HepG2 (cell line): ENCODE data around the gene BCL2L1. TPM values are rescaled to one million over a fixed set of nuclear protein-coding genes. Genes with fewer than 3 reads are reported as not detected.
A peak's percentile ranks its signal among the peaks of the same experiment; 100 is the strongest.

ENCODE experiments used
- ATF7-NPFF ChIP-seq: sonication (generic); formaldehyde crosslinking; IDR thresholded peaks from 2 replicates; pipeline ENCODE4 v1.8.1; 2023; ENCODE audit warnings: mild to moderate bottlenecking, low read depth, missing genetic modification reagents, moderate library complexity
- ERF ChIP-seq: IDR thresholded peaks from 2 replicates; pipeline ENCODE4 v1.6.1; 2018; ENCODE audit warnings: missing biosample characterization, missing genetic modification reagents
- NCOA2 ChIP-seq: sonication (generic); formaldehyde crosslinking; IDR thresholded peaks from 2 replicates; pipeline ENCODE4 v1.8.0; 2022; ENCODE audit warnings: inconsistent platforms
- NFE2 ChIP-seq: sonication (generic); formaldehyde crosslinking; IDR thresholded peaks from 2 replicates; pipeline ENCODE4 v1.4.0; 2020; ENCODE audit warnings: missing genetic modification reagents
- POLR2AphosphoS5 ChIP-seq: IDR thresholded peaks from 2 replicates; pipeline ENCODE4 v1.6.1; 2012; ENCODE audit warnings: low read depth, low read length
- PTBP1 ChIP-seq: fragments of 200-400 bp; formaldehyde crosslinking; IDR thresholded peaks from 2 replicates; pipeline ENCODE4 v1.6.1; 2018; ENCODE audit warnings: low read length, low read depth; ENCODE audit not compliant: poor library complexity, severe bottlenecking
- SMAD3 ChIP-seq: sonication (generic); formaldehyde crosslinking; IDR thresholded peaks from 2 replicates; pipeline ENCODE4 v1.4.0; 2020; ENCODE audit warnings: missing genetic modification reagents
- ZMAT3 ChIP-seq: sonication (generic); formaldehyde crosslinking; conservative IDR thresholded peaks from 2 replicates; pipeline ENCODE4 v1.7.0; 2021; ENCODE audit warnings: missing genetic modification reagents
- ZNF337 ChIP-seq: sonication (generic); formaldehyde crosslinking; IDR thresholded peaks from 2 replicates; pipeline ENCODE4 v1.5.1; 2020; ENCODE audit warnings: missing genetic modification reagents, low read depth, mild to moderate bottlenecking, borderline replicate concordance
- ZNF510 ChIP-seq: sonication (generic); formaldehyde crosslinking; IDR thresholded peaks from 2 replicates; pipeline ENCODE4 v1.4.0; 2020; ENCODE audit warnings: low read depth, mild to moderate bottlenecking, missing genetic modification reagents
- ZNF564 ChIP-seq: sonication (generic); formaldehyde crosslinking; IDR thresholded peaks from 2 replicates; pipeline ENCODE4 v1.8.1; 2023; ENCODE audit warnings: mild to moderate bottlenecking, missing genetic modification reagents
- ZNF775 ChIP-seq: sonication (generic); formaldehyde crosslinking; IDR thresholded peaks from 2 replicates; pipeline ENCODE4 v1.4.0; 2020; ENCODE audit warnings: missing genetic modification reagents, mild to moderate bottlenecking, moderate library complexity, borderline replicate concordance
- polyA plus RNA-seq, 8 experiments: library from polyadenylated mRNA; depleted of rRNA in 3 of 8; stranded (reverse) in 7 of 8; unstranded in 1 of 8; fragments of >200 nt; fragmentation: Illumina TruSeq in 4 of 8; extraction: Trizol in 4 of 8; gene quantifications; 2 replicates each; pipeline versions ENCODE4 v1.2.1 to v1.2.3, GENCODE V29; 2011 to 2016; ENCODE audit warnings: low read depth in 4 of 8, missing spikeins in 1 of 8, mixed read lengths in 1 of 8; ENCODE audit not compliant: insufficient read depth in 1 of 8
- total RNA-seq, 5 experiments: library from RNA; depleted of rRNA; stranded (reverse); fragments of >200 nt; fragmentation: Illumina TruSeq; extraction: Trizol; gene quantifications; 2 replicates each; pipeline ENCODE4 v1.2.3, GENCODE V29; 2016; ENCODE audit warnings: low read depth in 1 of 5
- TF ChIP-seq, protein P1 (sequence below): sonication (generic); formaldehyde crosslinking; IDR thresholded peaks from 2 replicates; pipeline ENCODE4 v1.4.0; 2020; ENCODE audit warnings: missing genetic modification reagents
- TF ChIP-seq, protein P2 (sequence below): sonication (generic); formaldehyde crosslinking; IDR thresholded peaks from 2 replicates; pipeline ENCODE4 v1.8.0; 2022; ENCODE audit warnings: mild to moderate bottlenecking, missing genetic modification reagents, borderline replicate concordance
- TF ChIP-seq, protein P3 (sequence below): sonication (generic); formaldehyde crosslinking; IDR thresholded peaks from 2 replicates; pipeline ENCODE4 v1.4.0; 2020; ENCODE audit warnings: mild to moderate bottlenecking, low read depth, missing genetic modification reagents
- TF ChIP-seq, protein P4 (sequence below): sonication (generic); IDR thresholded peaks from 2 replicates; pipeline ENCODE4 v1.6.1; 2016; ENCODE audit warnings: low read depth, borderline replicate concordance
- TF ChIP-seq, protein P5 (sequence below): sonication (generic); formaldehyde crosslinking; IDR thresholded peaks from 2 replicates; pipeline ENCODE4 v1.8.0; 2022; ENCODE audit warnings: missing genetic modification reagents, mild to moderate bottlenecking, inconsistent platforms, borderline replicate concordance
- TF ChIP-seq, protein P6 (sequence below): sonication (generic); formaldehyde crosslinking; IDR thresholded peaks from 2 replicates; pipeline ENCODE4 v1.4.0; 2020; ENCODE audit warnings: mild to moderate bottlenecking, missing genetic modification reagents

The BCL2L1 gene
- total and polyA plus RNA-seq, 2 of the 13 experiments (the other 11 are each of a cell fraction or from before 2014, with no cell fraction given): 164 to 258 TPM

DNA sequence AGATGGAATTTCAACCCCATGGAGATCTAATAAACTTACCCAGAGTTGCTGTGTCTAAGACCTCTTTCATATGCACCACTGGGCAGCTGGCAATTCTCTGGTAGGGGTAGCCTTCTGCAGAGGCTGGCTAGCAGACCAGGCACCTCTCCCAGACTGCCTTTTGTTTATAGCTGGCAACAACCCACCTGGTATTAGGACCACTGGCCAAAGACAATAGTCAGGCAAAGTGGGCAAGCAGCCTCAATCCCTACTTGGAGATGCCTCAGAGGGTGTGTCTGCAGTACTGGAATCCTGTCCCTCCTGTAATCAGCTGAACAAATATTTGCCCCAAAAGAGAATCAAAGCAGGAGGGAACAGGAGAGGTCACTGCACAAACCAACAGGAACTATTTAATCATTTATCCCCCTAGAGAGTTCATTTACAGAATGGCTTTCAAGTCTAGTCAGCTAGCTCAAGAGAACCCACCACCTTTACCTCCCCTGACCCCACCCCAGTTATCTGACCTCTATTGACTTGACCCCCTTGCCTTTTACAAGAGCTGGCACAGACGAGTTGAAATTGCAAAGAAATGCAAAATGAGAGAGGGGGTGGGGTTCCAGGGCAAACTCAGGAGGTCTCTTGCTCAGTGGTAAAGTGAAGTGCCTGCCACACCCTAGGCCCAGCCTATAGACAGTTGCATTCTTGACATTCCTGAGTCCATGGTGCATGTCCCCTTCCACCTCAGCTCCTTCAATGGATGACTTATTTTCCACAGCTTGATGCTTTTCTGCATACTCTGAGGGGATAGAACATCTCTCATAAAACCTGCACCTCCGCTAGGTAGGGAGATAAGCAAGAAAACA lies 2.8 kb downstream of the BCL2L1 start (continued):
- no peak for TF ChIP-seq NFE2 (CRISPR knock-in tag)
- 0 out of 2 replicates have a peak, but pooled peaks have one; percentile 56 for TF ChIP-seq ATF7-NPFF
- TF ChIP-seq PTBP1: no peak
- TF ChIP-seq, protein P1, sequence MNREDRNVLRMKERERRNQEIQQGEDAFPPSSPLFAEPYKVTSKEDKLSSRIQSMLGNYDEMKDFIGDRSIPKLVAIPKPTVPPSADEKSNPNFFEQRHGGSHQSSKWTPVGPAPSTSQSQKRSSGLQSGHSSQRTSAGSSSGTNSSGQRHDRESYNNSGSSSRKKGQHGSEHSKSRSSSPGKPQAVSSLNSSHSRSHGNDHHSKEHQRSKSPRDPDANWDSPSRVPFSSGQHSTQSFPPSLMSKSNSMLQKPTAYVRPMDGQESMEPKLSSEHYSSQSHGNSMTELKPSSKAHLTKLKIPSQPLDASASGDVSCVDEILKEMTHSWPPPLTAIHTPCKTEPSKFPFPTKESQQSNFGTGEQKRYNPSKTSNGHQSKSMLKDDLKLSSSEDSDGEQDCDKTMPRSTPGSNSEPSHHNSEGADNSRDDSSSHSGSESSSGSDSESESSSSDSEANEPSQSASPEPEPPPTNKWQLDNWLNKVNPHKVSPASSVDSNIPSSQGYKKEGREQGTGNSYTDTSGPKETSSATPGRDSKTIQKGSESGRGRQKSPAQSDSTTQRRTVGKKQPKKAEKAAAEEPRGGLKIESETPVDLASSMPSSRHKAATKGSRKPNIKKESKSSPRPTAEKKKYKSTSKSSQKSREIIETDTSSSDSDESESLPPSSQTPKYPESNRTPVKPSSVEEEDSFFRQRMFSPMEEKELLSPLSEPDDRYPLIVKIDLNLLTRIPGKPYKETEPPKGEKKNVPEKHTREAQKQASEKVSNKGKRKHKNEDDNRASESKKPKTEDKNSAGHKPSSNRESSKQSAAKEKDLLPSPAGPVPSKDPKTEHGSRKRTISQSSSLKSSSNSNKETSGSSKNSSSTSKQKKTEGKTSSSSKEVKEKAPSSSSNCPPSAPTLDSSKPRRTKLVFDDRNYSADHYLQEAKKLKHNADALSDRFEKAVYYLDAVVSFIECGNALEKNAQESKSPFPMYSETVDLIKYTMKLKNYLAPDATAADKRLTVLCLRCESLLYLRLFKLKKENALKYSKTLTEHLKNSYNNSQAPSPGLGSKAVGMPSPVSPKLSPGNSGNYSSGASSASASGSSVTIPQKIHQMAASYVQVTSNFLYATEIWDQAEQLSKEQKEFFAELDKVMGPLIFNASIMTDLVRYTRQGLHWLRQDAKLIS (CRISPR knock-in tag): peak; percentile 92
- no peak; the same call in 1 of the 2 replicates for TF ChIP-seq ZNF564
- peak; percentile 83; the same call in 1 of the 2 replicates for TF ChIP-seq ZNF337 (CRISPR knock-in tag)
- TF ChIP-seq NCOA2 (CRISPR knock-in tag): peak; percentile 98
- TF ChIP-seq ERF (CRISPR knock-in tag): peak; percentile 86
- TF ChIP-seq, protein P2, sequence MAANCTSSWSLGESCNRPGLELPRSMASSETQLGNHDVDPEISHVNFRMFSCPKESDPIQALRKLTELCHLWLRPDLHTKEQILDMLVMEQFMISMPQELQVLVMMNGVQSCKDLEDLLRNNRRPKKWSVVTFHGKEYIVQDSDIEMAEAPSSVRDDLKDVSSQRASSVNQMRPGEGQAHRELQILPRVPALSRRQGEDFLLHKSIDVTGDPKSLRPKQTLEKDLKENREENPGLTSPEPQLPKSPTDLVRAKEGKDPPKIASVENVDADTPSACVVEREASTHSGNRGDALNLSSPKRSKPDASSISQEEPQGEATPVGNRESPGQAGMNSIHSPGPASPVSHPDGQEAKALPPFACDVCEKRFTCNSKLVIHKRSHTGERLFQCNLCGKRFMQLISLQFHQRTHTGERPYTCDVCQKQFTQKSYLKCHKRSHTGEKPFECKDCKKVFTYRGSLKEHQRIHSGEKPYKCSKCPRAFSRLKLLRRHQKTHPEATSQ (CRISPR knock-in tag): peak; percentile 82
- TF ChIP-seq, protein P3, sequence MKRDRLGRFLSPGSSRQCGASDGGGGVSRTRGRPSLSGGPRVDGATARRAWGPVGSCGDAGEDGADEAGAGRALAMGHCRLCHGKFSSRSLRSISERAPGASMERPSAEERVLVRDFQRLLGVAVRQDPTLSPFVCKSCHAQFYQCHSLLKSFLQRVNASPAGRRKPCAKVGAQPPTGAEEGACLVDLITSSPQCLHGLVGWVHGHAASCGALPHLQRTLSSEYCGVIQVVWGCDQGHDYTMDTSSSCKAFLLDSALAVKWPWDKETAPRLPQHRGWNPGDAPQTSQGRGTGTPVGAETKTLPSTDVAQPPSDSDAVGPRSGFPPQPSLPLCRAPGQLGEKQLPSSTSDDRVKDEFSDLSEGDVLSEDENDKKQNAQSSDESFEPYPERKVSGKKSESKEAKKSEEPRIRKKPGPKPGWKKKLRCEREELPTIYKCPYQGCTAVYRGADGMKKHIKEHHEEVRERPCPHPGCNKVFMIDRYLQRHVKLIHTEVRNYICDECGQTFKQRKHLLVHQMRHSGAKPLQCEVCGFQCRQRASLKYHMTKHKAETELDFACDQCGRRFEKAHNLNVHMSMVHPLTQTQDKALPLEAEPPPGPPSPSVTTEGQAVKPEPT (CRISPR knock-in tag): peak; percentile 54; the same call in 1 of the 2 replicates
- peak; percentile 29; the same call in 1 of the 2 replicates for TF ChIP-seq POLR2AphosphoS5
- TF ChIP-seq SMAD3: peak; percentile 95
- TF ChIP-seq, protein P4, sequence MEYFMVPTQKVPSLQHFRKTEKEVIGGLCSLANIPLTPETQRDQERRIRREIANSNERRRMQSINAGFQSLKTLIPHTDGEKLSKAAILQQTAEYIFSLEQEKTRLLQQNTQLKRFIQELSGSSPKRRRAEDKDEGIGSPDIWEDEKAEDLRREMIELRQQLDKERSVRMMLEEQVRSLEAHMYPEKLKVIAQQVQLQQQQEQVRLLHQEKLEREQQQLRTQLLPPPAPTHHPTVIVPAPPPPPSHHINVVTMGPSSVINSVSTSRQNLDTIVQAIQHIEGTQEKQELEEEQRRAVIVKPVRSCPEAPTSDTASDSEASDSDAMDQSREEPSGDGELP: peak; percentile 100
- no peak; the same call in 1 of the 2 replicates for TF ChIP-seq ZNF510
- TF ChIP-seq, protein P5, sequence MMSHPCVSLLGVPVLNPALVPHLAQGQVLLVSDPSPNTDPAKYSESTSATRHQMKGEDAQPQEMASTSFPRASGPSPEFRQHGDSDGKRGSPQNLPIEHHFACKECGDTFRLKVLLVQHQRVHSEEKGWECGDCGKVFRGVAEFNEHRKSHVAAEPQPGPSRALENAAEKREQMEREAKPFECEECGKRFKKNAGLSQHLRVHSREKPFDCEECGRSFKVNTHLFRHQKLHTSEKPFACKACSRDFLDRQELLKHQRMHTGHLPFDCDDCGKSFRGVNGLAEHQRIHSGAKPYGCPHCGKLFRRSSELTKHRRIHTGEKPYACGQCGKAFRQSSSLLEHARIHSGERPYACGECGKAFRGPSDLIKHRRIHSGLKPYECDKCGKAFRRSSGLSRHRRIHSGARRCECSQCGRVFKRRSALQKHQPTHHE (CRISPR knock-in tag): peak; percentile 93; the same call in 1 of the 2 replicates
- TF ChIP-seq, protein P6, sequence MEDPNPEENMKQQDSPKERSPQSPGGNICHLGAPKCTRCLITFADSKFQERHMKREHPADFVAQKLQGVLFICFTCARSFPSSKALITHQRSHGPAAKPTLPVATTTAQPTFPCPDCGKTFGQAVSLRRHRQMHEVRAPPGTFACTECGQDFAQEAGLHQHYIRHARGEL (CRISPR knock-in tag): no peak
- TF ChIP-seq ZNF775: no peak
- no peak; the same call in 1 of the 2 replicates for TF ChIP-seq ZMAT3
